Subcutaneous adipose tissue (tissue), 4 donors: ENCODE data around the gene FBH1. TPM values are rescaled to one million over a fixed set of nuclear protein-coding genes. Genes with fewer than 3 reads are reported as not detected.

Source experiments
- total RNA-seq, 4 donors: library from RNA; depleted of rRNA; stranded (reverse); fragments of >200 nt; gene quantifications; one replicate each; pipeline ENCODE4 v1.1.0, GENCODE V29; 2016
- TF ChIP-seq, protein P1 (sequence below): fragments of 450-650 bp; IDR thresholded peaks from one replicate; pipeline ENCODE4 v1.5.1; 2016; ENCODE audit warnings: low read depth, mild to moderate bottlenecking, control low read depth, antibody characterized with exemption, moderate library complexity

The FBH1 gene
- total RNA-seq, 4 donors from 2014 or later: 68.2 to 113 (median 75.7) TPM

DNA sequence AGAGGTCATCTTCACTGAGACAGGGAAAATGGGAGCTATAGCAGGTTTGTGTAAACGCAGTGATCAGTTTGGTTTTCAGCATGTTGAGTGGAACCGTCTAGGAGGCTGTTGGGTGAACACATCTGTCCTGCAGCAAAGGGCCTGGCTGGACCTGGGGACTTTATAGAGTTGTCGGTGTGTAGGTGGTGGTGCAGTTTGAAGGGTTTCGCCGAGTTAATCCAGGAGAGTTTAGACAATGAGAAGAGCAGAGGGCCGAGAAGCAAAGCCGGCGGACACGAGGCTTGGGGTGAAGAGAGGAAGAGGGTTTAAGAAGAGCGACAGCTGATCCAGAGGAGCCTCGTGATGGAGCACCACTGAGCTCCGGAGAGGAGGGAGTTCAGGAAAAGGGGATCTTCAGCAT is 48.2 kb downstream of the FBH1 start:
- TF ChIP-seq, protein P1, sequence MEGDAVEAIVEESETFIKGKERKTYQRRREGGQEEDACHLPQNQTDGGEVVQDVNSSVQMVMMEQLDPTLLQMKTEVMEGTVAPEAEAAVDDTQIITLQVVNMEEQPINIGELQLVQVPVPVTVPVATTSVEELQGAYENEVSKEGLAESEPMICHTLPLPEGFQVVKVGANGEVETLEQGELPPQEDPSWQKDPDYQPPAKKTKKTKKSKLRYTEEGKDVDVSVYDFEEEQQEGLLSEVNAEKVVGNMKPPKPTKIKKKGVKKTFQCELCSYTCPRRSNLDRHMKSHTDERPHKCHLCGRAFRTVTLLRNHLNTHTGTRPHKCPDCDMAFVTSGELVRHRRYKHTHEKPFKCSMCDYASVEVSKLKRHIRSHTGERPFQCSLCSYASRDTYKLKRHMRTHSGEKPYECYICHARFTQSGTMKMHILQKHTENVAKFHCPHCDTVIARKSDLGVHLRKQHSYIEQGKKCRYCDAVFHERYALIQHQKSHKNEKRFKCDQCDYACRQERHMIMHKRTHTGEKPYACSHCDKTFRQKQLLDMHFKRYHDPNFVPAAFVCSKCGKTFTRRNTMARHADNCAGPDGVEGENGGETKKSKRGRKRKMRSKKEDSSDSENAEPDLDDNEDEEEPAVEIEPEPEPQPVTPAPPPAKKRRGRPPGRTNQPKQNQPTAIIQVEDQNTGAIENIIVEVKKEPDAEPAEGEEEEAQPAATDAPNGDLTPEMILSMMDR: no peak

DNA sequence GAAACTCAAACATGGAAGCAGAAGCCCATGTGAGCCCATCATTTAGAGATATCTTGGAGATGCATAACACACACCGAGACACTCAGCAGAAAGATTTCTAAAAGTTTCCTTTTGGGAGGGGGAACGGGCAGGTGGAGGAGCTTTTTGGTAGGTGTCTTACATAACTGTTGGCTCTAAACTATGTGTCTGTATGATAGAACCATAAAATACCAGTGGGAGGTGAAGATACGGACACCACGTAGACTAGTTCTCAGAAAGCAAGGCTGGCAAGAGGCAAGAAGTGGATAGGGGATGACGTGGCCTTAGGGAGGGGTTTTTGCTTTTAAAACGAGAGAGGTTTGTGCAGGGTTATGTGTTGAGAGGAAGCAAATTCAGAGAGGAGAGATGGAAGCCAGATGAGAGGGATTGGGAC is 50.8 kb downstream of the FBH1 start:
- TF ChIP-seq, protein P1: no peak

DNA sequence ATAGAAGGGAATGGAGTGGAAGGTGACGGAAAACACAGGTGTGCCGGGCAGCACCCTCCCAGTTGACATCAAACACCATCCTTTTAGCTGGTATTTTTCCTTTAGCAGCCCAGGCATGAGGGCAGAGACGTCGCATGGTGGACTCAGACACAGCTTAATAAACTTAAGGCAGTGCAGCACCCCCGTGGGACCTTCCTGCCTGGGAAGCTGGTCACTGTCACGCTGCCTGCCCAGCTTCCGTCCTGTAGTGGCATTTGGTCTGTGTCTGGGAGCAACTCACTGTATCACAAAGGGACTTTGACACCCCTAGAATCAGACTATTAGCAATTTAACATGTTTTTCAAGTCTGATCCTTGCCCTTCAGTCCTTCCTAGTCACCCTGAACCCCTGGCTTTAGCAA is 51.5 kb downstream of the FBH1 start:
- TF ChIP-seq, protein P1: no peak

DNA sequence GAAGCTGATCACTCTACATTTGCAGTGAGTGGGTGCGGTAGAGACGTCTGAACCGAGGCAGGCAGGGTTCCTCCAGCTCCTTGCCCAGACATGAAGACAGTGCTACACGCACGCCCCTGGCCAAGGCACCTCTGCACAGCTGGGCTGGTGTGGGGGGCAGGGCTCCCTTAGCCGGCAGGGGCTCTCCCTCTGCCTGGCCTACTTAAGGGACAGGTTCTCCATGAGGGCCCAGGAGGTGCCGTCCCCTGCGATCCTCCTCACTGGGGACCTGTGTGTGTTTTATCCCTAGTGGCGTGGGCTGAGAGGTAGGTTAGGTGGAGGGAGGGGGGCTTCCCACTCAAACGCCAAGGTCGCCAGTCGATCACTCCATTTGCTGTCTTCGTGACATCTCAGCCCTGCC is 52.0 kb downstream of the FBH1 start:
- TF ChIP-seq, protein P1: no peak

DNA sequence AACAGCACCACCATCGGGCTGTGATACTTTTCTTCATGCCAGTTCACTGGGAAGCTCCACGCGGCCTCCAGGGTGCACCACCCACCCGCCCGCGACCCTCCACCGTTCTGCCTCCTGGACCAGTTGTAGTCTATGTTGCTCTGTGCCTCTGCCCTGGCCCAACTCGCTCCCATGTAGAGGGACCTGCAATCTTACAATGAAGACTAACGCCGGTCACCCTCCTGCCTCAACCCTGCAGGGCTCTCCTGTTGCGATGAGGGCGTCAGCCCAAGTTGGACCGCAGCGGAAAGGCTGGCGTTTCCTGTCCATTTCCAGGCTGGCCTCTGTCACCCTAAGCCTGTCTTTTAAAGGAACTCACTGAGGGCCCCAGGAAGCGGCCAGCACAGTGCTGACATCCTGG is 52.4 kb downstream of the FBH1 start:
- TF ChIP-seq, protein P1: no peak

DNA sequence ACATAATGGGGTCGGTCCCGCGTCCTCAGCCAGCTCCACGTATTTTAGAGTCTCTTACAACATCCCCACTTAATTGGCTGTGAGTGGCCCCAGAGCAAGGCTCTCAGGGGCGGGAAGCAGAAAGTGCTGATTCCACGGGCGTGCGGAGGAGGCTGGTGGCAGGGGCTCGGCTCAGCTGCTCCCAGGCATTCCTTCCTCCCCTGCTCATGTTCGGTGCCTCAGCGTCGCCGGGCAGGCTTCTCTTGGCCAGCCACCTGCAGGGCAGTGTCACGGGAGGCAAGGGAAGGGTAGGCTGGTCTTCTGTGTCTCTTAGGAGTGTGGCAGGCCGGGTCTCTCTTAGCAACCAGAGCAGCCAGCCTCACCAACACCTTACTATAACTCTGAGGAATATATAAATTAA is 53.5 kb downstream of the FBH1 start:
- TF ChIP-seq, protein P1: no peak

DNA sequence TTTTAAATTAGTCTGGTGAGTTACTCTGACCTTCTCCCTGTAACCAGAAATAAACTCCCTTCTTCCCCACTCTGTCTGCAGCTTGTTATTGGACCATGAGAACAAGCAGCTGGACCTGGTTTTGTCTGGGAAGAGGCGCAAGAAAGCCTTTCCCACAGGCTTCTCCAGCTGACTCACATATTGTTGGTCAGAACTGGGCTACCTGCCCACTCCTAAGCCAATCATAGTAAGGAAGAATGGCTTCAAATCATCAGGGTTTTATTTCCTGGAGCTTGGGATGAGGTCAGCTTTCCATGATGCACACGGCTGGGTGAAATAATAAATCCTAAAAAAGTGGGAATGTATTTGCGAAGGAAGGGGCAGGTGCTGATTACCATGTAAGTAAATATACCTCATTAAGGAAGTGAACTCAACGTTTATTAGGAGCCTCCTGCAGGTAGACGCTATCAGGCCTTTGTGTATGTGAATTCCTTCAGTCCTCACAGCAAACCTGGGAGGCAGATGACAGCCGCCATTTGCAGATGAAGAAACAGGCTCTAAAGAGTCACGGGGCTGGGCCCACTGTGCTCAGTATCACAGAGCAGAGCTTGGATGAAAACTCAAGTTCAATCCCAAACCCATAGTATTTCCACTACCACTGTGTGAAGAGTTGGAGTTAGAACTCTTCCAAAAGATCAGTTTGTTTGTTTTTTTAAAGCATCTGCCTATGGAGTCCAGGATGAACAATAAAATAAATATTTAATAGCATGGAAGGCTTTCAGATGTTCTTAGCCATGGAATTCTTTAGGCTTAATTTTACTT is 54.5 kb downstream of the FBH1 start:
- TF ChIP-seq, protein P1: no peak
